A549 (cell line): ENCODE results near the gene SLC38A7.

Experiments
- HEYL ChIP-seq: fragments of 250-450 bp; sonication (Bioruptor Pico); IDR thresholded peaks from 2 replicates; pipeline ENCODE4 v1.8.0; 2021; ENCODE audit warnings: mild to moderate bottlenecking, moderate library complexity
- POLR2A ChIP-seq: IDR thresholded peaks from 2 replicates; pipeline ENCODE4 v1.6.1; 2012; ENCODE audit warnings: mild to moderate bottlenecking, low read length
- TP53 ChIP-seq: fragments of 250-450 bp; sonication (Bioruptor Pico); IDR thresholded peaks from 2 replicates; pipeline ENCODE4 v1.5.0; 2021; ENCODE audit warnings: mild to moderate bottlenecking, moderate library complexity

DNA sequence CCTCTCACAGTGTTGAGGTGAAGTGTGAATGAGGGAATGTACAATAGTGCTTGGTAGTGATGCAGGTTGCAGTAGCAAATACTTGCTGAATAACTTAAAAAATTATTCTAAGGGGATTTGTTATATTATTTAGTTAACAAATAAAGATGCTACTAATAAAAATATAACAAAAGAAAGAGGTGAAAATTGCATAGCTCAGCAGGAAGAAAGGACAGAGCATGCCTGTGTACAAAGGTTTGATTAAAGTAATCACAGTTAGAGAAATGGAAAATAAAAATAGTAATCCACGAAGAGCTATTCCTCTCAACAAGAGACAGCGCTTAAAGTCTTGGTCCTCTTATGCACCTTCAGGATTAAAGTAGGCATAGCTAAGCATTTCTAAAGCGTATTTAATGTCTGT lies 38.5 kb upstream of the SLC38A7 start:
- no peak for TF ChIP-seq HEYL (CRISPR knock-in tag)
- no peak for TF ChIP-seq POLR2A
- no peak for TF ChIP-seq TP53 (CRISPR knock-in tag)
